Measurements from ENCODE around the gene DHDH. TPM values are rescaled to one million over a fixed set of nuclear protein-coding genes. Genes with fewer than 3 reads are reported as not detected.
"Not testable (repeated sequence)": the region's sequence is repeated elsewhere in the genome, so short reads cannot be mapped to it uniquely, and the experiment has no call there.

Gene DHDH
- 1 to 10 TPM in 1 of 2 donors, under 1 TPM in 1; 0.44 to 2.3 TPM for total RNA-seq
- 1.2 TPM for polyA plus RNA-seq (2013, experiment 1 of 2)
- 1.2 TPM for polyA plus RNA-seq (2013, experiment 2 of 2)
- long read RNA-seq, experiment 1, partial matches to known transcripts, result 1 of 1 reads
- long read RNA-seq, experiment 1, other reads (novel, unspliced or antisense), result 0 of 1 reads
- long read RNA-seq, experiment 2, partial matches to known transcripts, result 1 of 1 reads
- long read RNA-seq, experiment 2, other reads (novel, unspliced or antisense), result 0 of 1 reads
- long read RNA-seq, experiment 3, partial matches to known transcripts, result 0 of 1 reads
- long read RNA-seq, experiment 3, other reads (novel, unspliced or antisense), result 1 of 1 reads
- long read RNA-seq, experiment 4, partial matches to known transcripts, result 0 of 3 reads
- long read RNA-seq, experiment 4, other reads (novel, unspliced or antisense), result 2 of 3 reads

- H3K36me3 Mint-ChIP-seq (ENCODE audit: low read depth), result no peaks in the 10 kb centered on the region
- WGBS, 2 experiments (ENCODE audit: insufficient coverage in 1 of 2, insufficient read length in 1 of 2), result 0% methylated on average over 3 to 40 of the region's 43 CpGs
- peak; percentile 98 for DNase-seq
- H3K9me3 ChIP-seq (ENCODE audit: control insufficient read depth, low read length), result no peaks in the 10 kb centered on the region
- peak within 1 kb of the TSS; percentile 56 for H3K4me3 Mint-ChIP-seq
- peak within 1 kb of the TSS; percentile 81 for H3K4me3 ChIP-seq (ENCODE audit: low read length)
- H3K9me3 Mint-ChIP-seq, result no peaks in the 10 kb centered on the region
- H3K9ac ChIP-seq (ENCODE audit: extremely low read depth, low read length, poor library complexity, severe bottlenecking), result no peak within 1 kb of the TSS
- H3K27me3 ChIP-seq (ENCODE audit: control insufficient read depth, insufficient read depth, low read length, poor library complexity, severe bottlenecking), result peaks cover 30% of the 10 kb centered on the region
- H3K36me3 ChIP-seq (ENCODE audit: control insufficient read depth, insufficient read depth, low read length), result no peaks in the 10 kb centered on the region
- peaks cover 15% of the 10 kb centered on the region for H3K4me1 Mint-ChIP-seq
- TF ChIP-seq CTCF (conservative IDR thresholded peaks at IDR 0.05), result no peak
- H3K4me1 ChIP-seq (ENCODE audit: control insufficient read depth, insufficient read depth, low read length), result no peaks in the 10 kb centered on the region
- H3K27me3 Mint-ChIP-seq (ENCODE audit: insufficient read depth), result peaks cover 39% of the 10 kb centered on the region
- H3K27ac Mint-ChIP-seq, result peak within 1 kb of the TSS; percentile 68
- no peak within 1 kb of the TSS for H3K27ac ChIP-seq (ENCODE audit: low read depth, low read length)
These were observed at the start of gene DHDH for GRCh38 chr19:48933382-48933932. Gene DHDH (plus strand): TSS chr19:48933699. CDS start chr19:48933722, 23 bp downstream.

GRCh38 chr19:48883726-48884125, 49.8 kb upstream of the DHDH start:
- H3K36me3 Mint-ChIP-seq (ENCODE audit: low read depth), result peaks cover 2% of the 10 kb centered on the region
- no peak overlapping the region for H3K4me3 Mint-ChIP-seq
- Histone ChIP-seq H3K4me1 (ENCODE audit: control insufficient read depth, insufficient read depth, low read length) (no peaks in the 10 kb centered on the region), H3K27ac (ENCODE audit: low read depth, low read length) (no peak overlapping the region), H3K4me3 (ENCODE audit: low read length) (no peak overlapping the region), H3K9ac (ENCODE audit: extremely low read depth, low read length, poor library complexity, severe bottlenecking) (no peak overlapping the region), H3K9me3 (ENCODE audit: control insufficient read depth, low read length) (peaks cover 8% of the 10 kb centered on the region), H3K36me3 (ENCODE audit: control insufficient read depth, insufficient read depth, low read length) (no peaks in the 10 kb centered on the region), H3K27me3 (ENCODE audit: control insufficient read depth, insufficient read depth, low read length, poor library complexity, severe bottlenecking) (no peaks in the 10 kb centered on the region)
- no peak for DNase-seq
- H3K27me3 Mint-ChIP-seq (ENCODE audit: insufficient read depth), result no peaks in the 10 kb centered on the region
- H3K4me1 Mint-ChIP-seq, result peaks cover 6% of the 10 kb centered on the region
- no peak overlapping the region for H3K27ac Mint-ChIP-seq
- 91% methylated on average over 6 to 7 of the region's 7 CpGs for WGBS, 2 experiments (ENCODE audit: insufficient coverage in 1 of 2, insufficient read length in 1 of 2)
- no peak for TF ChIP-seq CTCF (conservative IDR thresholded peaks at IDR 0.05)
- H3K9me3 Mint-ChIP-seq, result peaks cover 2% of the 10 kb centered on the region

- peaks cover 14% of the 10 kb centered on the region for H3K4me1 Mint-ChIP-seq
- peak; percentile 66 for DNase-seq
- H3K9me3 Mint-ChIP-seq, result no peaks in the 10 kb centered on the region
- Histone ChIP-seq H3K36me3 (ENCODE audit: control insufficient read depth, insufficient read depth, low read length) (no peaks in the 10 kb centered on the region), H3K4me3 (ENCODE audit: low read length) (no peak overlapping the region), H3K4me1 (ENCODE audit: control insufficient read depth, insufficient read depth, low read length) (no peaks in the 10 kb centered on the region), H3K9me3 (ENCODE audit: control insufficient read depth, low read length) (no peaks in the 10 kb centered on the region), H3K27me3 (ENCODE audit: control insufficient read depth, insufficient read depth, low read length, poor library complexity, severe bottlenecking) (no peaks in the 10 kb centered on the region), H3K9ac (ENCODE audit: extremely low read depth, low read length, poor library complexity, severe bottlenecking) (no peak overlapping the region), H3K27ac (ENCODE audit: low read depth, low read length) (no peak overlapping the region)
- TF ChIP-seq CTCF (conservative IDR thresholded peaks at IDR 0.05), result no peak
- WGBS, 2 experiments (ENCODE audit: insufficient coverage in 1 of 2, insufficient read length in 1 of 2), result 93% methylated on average over 17 to 21 of the region's 21 CpGs
- H3K27ac Mint-ChIP-seq, result no peak overlapping the region
- no peaks in the 10 kb centered on the region for H3K27me3 Mint-ChIP-seq (ENCODE audit: insufficient read depth)
- no peaks in the 10 kb centered on the region for H3K36me3 Mint-ChIP-seq (ENCODE audit: low read depth)
- H3K4me3 Mint-ChIP-seq, result no peak overlapping the region
These were observed 45.5 kb upstream of the DHDH start for GRCh38 chr19:48887861-48888612.

GRCh38 chr19:48889496-48889895, 44.0 kb upstream of the DHDH start:
- not testable (repeated sequence) for H3K27me3 ChIP-seq (ENCODE audit: control insufficient read depth, insufficient read depth, low read length, poor library complexity, severe bottlenecking); DNase-seq; H3K4me3 Mint-ChIP-seq; H3K4me1 ChIP-seq (ENCODE audit: control insufficient read depth, insufficient read depth, low read length); H3K27me3 Mint-ChIP-seq (ENCODE audit: insufficient read depth); H3K36me3 Mint-ChIP-seq (ENCODE audit: low read depth); H3K9me3 Mint-ChIP-seq; H3K27ac Mint-ChIP-seq; H3K9me3 ChIP-seq (ENCODE audit: control insufficient read depth, low read length); H3K4me3 ChIP-seq (ENCODE audit: low read length); H3K36me3 ChIP-seq (ENCODE audit: control insufficient read depth, insufficient read depth, low read length); H3K9ac ChIP-seq (ENCODE audit: extremely low read depth, low read length, poor library complexity, severe bottlenecking); H3K27ac ChIP-seq (ENCODE audit: low read depth, low read length)
- WGBS, 2 experiments (ENCODE audit: insufficient coverage in 1 of 2, insufficient read length in 1 of 2), result 88% methylated on average over 1 of the region's 3 CpGs; no CpG with 5 or more reads in 1 of the 2 experiments
- H3K4me1 Mint-ChIP-seq, result peaks cover 14% of the 10 kb centered on the region

Data from endodermal cell (in vitro differentiated cells).